Activated T-helper 1 cell treated with anti-CD3 and anti-CD28 coated beads, Interleukin-12 subunit alpha, Interleukin-12 subunit beta, Interleukin-2, Interleukin-4 antibody, amounts not matched to agents 30 ng/mL and 10 ng/mL and 1 ng/mL, durations not matched to agents 14 hours and 24 hours and 36 hours (primary cell): ENCODE results near the gene INTS13. TPM values are rescaled to one million over a fixed set of nuclear protein-coding genes. Genes with fewer than 3 reads are reported as not detected.
"Not testable (repeated sequence)": the region's sequence is repeated elsewhere in the genome, so short reads cannot be mapped to it uniquely, and the experiment has no call there.

Experiments
- DNase-seq: peaks from one replicate; pipeline ENCODE4 v3.0.0; 2021; ENCODE audit warnings: low spot score
- H3K27ac Mint-ChIP-seq: one replicate; pipeline ENCODE4 v1.8.0; 2021; ENCODE audit warnings: mild to moderate bottlenecking, mixed read lengths
- H3K27me3 Mint-ChIP-seq: one replicate; pipeline ENCODE4 v1.8.0; 2022; ENCODE audit warnings: mild to moderate bottlenecking, moderate library complexity, mixed read lengths; ENCODE audit not compliant: insufficient read depth
- H3K36me3 Mint-ChIP-seq: one replicate; pipeline ENCODE4 v1.8.0; 2021; ENCODE audit warnings: low read depth, mixed read lengths
- H3K4me1 Mint-ChIP-seq: one replicate; pipeline ENCODE4 v1.8.0; 2021; ENCODE audit warnings: low read depth, mixed read lengths
- H3K4me3 Mint-ChIP-seq: one replicate; pipeline ENCODE4 v1.8.0; 2021; ENCODE audit warnings: mild to moderate bottlenecking, moderate library complexity, mixed read lengths
- H3K9me3 Mint-ChIP-seq: one replicate; pipeline ENCODE4 v1.8.0; 2021; ENCODE audit warnings: mixed read lengths
- intact Hi-C: fragments of 100-400 bp; cut with micrococcal nuclease; formaldehyde crosslinking; loops from one replicate; pipeline ENCODE4 v1.15.1; 2024
- total RNA-seq: library from RNA; stranded (reverse); gene quantifications from 2 replicates; pipeline ENCODE4 v1.2.3, GENCODE V29; 2022

The INTS13 gene
- total RNA-seq, 1 donor from 2014 or later, result 43.8 TPM

- Mint-ChIP-seq H3K9me3 (no peaks in the 10 kb centered on the region), H3K27me3 (peaks cover 5% of the 10 kb centered on the region), H3K36me3 (no peaks in the 10 kb centered on the region), H3K4me1 (peaks cover 11% of the 10 kb centered on the region), H3K4me3 (no peak overlapping the region), H3K27ac (no peak overlapping the region)
- intact Hi-C loops, result no loop called here
- no peak for DNase-seq
Observed at GRCh38 chr12:26874501-26875296, 63.1 kb downstream of the INTS13 start.

- H3K4me3 Mint-ChIP-seq, result no peak overlapping the region
Observed at GRCh38 chr12:26872625-26873024, 65.2 kb downstream of the INTS13 start.

GRCh38 chr12:26871985-26872384 lies 65.8 kb downstream of the INTS13 start:
- no peak for DNase-seq
- H3K27ac Mint-ChIP-seq, result no peak overlapping the region

More at GRCh38 chr12:26872625-26873024, 65.2 kb downstream of the INTS13 start:
- Mint-ChIP-seq H3K27ac (no peak overlapping the region), H3K9me3 (no peaks in the 10 kb centered on the region), H3K4me1 (peaks cover 14% of the 10 kb centered on the region), H3K27me3 (peaks cover 2% of the 10 kb centered on the region), H3K36me3 (no peaks in the 10 kb centered on the region)
- DNase-seq, result no peak
- intact Hi-C loops, result no loop called here

GRCh38 chr12:26870491-26871419 lies 67.0 kb downstream of the INTS13 start:
- H3K36me3 Mint-ChIP-seq, result no peaks in the 10 kb centered on the region
- no peak overlapping the region for H3K4me3 Mint-ChIP-seq
- peaks cover 2% of the 10 kb centered on the region for H3K27me3 Mint-ChIP-seq
- no peak overlapping the region for H3K27ac Mint-ChIP-seq
- peaks cover 24% of the 10 kb centered on the region for H3K4me1 Mint-ChIP-seq
- no peaks in the 10 kb centered on the region for H3K9me3 Mint-ChIP-seq
- no peak for DNase-seq
- intact Hi-C loops, result no loop called here

More at GRCh38 chr12:26871985-26872384, 65.8 kb downstream of the INTS13 start:
- Mint-ChIP-seq H3K4me1 (peaks cover 21% of the 10 kb centered on the region), H3K9me3 (no peaks in the 10 kb centered on the region), H3K27me3 (peaks cover 2% of the 10 kb centered on the region), H3K4me3 (no peak overlapping the region), H3K36me3 (no peaks in the 10 kb centered on the region)
- intact Hi-C loops, result no loop called here

- DNase-seq, result no peak
- intact Hi-C loops, result no loop called here
- H3K4me1 Mint-ChIP-seq, result peaks cover 24% of the 10 kb centered on the region
- H3K27me3 Mint-ChIP-seq, result peaks cover 2% of the 10 kb centered on the region
- no peaks in the 10 kb centered on the region for H3K36me3 Mint-ChIP-seq
- H3K27ac Mint-ChIP-seq, result no peak overlapping the region
- H3K4me3 Mint-ChIP-seq, result no peak overlapping the region
- no peaks in the 10 kb centered on the region for H3K9me3 Mint-ChIP-seq
Observed at GRCh38 chr12:26869908-26870459, 67.8 kb downstream of the INTS13 start.

GRCh38 chr12:26869104-26869494 lies 68.7 kb downstream of the INTS13 start:
- intact Hi-C loops, result no loop called here
- H3K27me3 Mint-ChIP-seq, result peaks cover 2% of the 10 kb centered on the region
- no peak overlapping the region for H3K4me3 Mint-ChIP-seq
- H3K9me3 Mint-ChIP-seq, result no peaks in the 10 kb centered on the region
- H3K27ac Mint-ChIP-seq, result no peak overlapping the region
- no peaks in the 10 kb centered on the region for H3K36me3 Mint-ChIP-seq
- DNase-seq, result no peak
- peaks cover 24% of the 10 kb centered on the region for H3K4me1 Mint-ChIP-seq

- intact Hi-C loops, result no loop called here
- Mint-ChIP-seq H3K27me3 (peaks cover 2% of the 10 kb centered on the region), H3K9me3 (no peaks in the 10 kb centered on the region), H3K4me1 (peaks cover 24% of the 10 kb centered on the region), H3K4me3 (no peak overlapping the region), H3K27ac (no peak overlapping the region), H3K36me3 (no peaks in the 10 kb centered on the region)
- DNase-seq, result no peak
Observed at GRCh38 chr12:26868447-26869103, 69.2 kb downstream of the INTS13 start.

- Mint-ChIP-seq H3K4me3 (no peak overlapping the region), H3K9me3 (no peaks in the 10 kb centered on the region), H3K4me1 (peaks cover 24% of the 10 kb centered on the region), H3K36me3 (no peaks in the 10 kb centered on the region), H3K27me3 (peaks cover 2% of the 10 kb centered on the region), H3K27ac (no peak overlapping the region)
- intact Hi-C loops, result loop anchor here (1.0 to 2.0 kb wide), 2 partner anchors 12 to 18 kb away; no protein-coding TSS in a partner anchor
- no peak for DNase-seq
Observed at GRCh38 chr12:26867080-26867479, 70.7 kb downstream of the INTS13 start.

GRCh38 chr12:26863515-26863914 lies 74.3 kb downstream of the INTS13 start:
- intact Hi-C loops, result no loop called here
- Mint-ChIP-seq H3K9me3 (no peaks in the 10 kb centered on the region), H3K27me3 (peaks cover 8% of the 10 kb centered on the region), H3K36me3 (no peaks in the 10 kb centered on the region), H3K4me3 (no peak overlapping the region), H3K4me1 (peaks cover 13% of the 10 kb centered on the region), H3K27ac (no peak overlapping the region)
- DNase-seq, result no peak

- DNase-seq, intact Hi-C loops, H3K36me3 Mint-ChIP-seq, H3K4me3 Mint-ChIP-seq, H3K9me3 Mint-ChIP-seq, H3K27ac Mint-ChIP-seq: not testable (repeated sequence)
- Mint-ChIP-seq H3K27me3 (peaks cover 11% of the 10 kb centered on the region), H3K4me1 (peaks cover 11% of the 10 kb centered on the region)
Observed at GRCh38 chr12:26862787-26863186, 75.0 kb downstream of the INTS13 start.

GRCh38 chr12:26861690-26862089 lies 76.1 kb downstream of the INTS13 start:
- H3K36me3 Mint-ChIP-seq, result no peaks in the 10 kb centered on the region

GRCh38 chr12:26857465-26858176 lies 80.2 kb downstream of the INTS13 start:
- Mint-ChIP-seq H3K36me3 (no peaks in the 10 kb centered on the region), H3K27ac (no peak overlapping the region), H3K9me3 (no peaks in the 10 kb centered on the region), H3K27me3 (peaks cover 11% of the 10 kb centered on the region), H3K4me3 (no peak overlapping the region), H3K4me1 (no peaks in the 10 kb centered on the region)
- DNase-seq, result no peak
- intact Hi-C loops, result loop anchor here (10.0 kb wide), 1 partner anchor 847 kb away; no protein-coding TSS in a partner anchor

More at GRCh38 chr12:26861690-26862089, 76.1 kb downstream of the INTS13 start:
- Mint-ChIP-seq H3K27me3 (peaks cover 11% of the 10 kb centered on the region), H3K4me1 (no peaks in the 10 kb centered on the region), H3K9me3 (no peaks in the 10 kb centered on the region), H3K4me3 (no peak overlapping the region), H3K27ac (no peak overlapping the region)
- intact Hi-C loops, result no loop called here
- no peak for DNase-seq
